Left ventricle myocardium superior (tissue), 1 donor: Measurements from ENCODE around the gene SOHLH2. TPM values are rescaled to one million over a fixed set of nuclear protein-coding genes. Genes with fewer than 3 reads are reported as not detected.

Source experiments
- ATAC-seq: fragments of 200-7000 bp; cut with Tn5 transposase; one replicate; pipeline ENCODE4 v1.9.1; 2020; ENCODE audit warnings: mild to moderate bottlenecking, moderate library complexity
- DNase-seq: peaks from one replicate; pipeline ENCODE4 v3.0.0-alpha.2; 2020
- intact Hi-C: fragments of 100-400 bp; cut with micrococcal nuclease; formaldehyde crosslinking; loops from one replicate; pipeline ENCODE4 v1.11.0; 2022
- long read RNA-seq: library from polyadenylated mRNA; unstranded; transcript quantifications from one replicate; pipeline ENCODE4 v2.0.0, GENCODE V29; 2021
- total RNA-seq: library from RNA; stranded (reverse); fragmentation: NEBNext Ultra II Directional; extraction: Animal tissue kit (Norgen Biotek cat#: 25700); gene quantifications from one replicate; pipeline ENCODE4 v1.2.1, GENCODE V29; 2021
- donor health status: DM: no; HTN: yes; CAD: no; lungs with severe emphysema.

SOHLH2 gene, protein sequence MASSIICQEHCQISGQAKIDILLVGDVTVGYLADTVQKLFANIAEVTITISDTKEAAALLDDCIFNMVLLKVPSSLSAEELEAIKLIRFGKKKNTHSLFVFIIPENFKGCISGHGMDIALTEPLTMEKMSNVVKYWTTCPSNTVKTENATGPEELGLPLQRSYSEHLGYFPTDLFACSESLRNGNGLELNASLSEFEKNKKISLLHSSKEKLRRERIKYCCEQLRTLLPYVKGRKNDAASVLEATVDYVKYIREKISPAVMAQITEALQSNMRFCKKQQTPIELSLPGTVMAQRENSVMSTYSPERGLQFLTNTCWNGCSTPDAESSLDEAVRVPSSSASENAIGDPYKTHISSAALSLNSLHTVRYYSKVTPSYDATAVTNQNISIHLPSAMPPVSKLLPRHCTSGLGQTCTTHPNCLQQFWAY
- not detected for total RNA-seq
- long read RNA-seq: 0 reads

DNA sequence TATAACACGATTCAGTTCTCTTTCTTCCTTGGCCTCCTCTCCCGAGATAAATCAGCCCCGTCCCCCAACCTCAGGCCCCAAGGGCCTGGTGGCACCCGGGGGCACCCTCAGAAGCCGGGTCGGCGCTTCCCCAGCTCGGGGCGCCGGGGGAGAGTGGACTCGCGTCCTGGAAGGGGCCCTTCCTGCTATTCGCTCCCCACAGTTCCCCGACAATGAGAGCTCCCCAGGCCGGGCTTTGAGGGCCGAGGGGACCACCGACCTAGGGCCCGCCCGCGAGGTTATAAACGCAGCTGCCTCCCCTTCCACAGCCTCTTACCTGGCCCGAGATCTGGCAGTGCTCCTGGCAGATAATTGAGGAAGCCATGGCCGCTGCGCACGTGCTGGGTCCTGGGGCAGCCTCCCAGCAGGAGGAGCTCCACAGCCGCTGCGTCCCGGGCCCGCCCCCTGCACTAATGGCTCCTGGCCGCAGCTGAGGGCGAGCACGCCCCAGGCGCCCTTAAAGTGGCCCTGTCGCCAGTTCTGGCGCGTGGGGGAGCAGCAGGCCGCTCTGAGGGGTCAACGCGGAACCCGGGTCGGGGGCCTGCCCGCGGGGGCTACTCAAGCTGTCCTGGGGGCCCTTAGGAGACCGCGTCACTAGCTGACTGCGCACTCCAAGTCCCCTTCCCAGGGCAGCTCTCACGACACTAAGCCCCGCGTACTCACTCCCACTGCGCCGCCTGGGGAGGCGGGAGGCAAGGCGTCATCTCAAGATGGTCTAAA lies at the start of gene SOHLH2:
Gene SOHLH2, minus strand, starts transcription at position 394 of the 759 bp plus-strand sequence. Its CDS starts 30 bp downstream, at position 364.
- ATAC-seq (no peak), DNase-seq (peak; percentile 20)
- intact Hi-C loops: no loop called here

DNA sequence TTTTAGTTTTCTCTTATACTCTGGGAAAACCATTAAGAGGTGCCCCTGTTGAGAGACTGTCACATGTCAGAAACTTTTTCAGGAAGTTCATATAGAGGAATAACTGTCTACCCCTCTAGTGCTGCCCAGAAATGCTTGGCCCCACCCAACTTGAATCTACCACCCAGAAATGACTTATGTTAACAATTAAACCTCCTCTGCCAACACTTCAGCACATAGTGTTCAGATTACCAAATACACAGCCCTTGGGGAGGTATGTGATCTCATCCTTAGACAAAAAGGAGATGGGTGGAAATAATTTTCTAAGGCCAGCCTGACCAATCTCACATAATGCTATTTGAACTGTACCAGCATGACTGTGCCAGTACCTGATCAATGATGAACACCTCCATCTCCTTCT lies 47.6 kb upstream of the SOHLH2 start:
- peak; percentile 33 for ATAC-seq
- DNase-seq: no peak
- intact Hi-C loops: no loop called here

DNA sequence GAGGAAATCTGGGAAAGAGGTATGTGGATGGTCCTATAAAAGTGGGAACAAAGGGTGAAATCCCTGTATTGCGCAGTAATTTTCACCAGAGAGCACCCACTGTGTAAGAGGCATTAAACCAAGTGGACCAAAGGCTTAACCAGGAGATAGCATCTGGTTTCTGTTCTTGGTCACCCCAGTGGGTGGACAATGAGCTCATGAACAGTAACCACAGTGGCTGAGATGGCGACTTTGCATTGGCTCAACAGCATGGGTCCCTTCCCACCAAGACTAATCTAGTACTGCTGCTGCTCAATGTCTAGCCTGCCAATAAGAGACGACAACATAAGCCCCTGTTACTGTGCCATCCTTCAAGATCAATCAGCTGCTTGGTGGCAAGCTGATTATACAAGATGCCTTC lies 46.7 kb upstream of the SOHLH2 start:
- DNase-seq (no peak), ATAC-seq (no peak)
- intact Hi-C loops: no loop called here

DNA sequence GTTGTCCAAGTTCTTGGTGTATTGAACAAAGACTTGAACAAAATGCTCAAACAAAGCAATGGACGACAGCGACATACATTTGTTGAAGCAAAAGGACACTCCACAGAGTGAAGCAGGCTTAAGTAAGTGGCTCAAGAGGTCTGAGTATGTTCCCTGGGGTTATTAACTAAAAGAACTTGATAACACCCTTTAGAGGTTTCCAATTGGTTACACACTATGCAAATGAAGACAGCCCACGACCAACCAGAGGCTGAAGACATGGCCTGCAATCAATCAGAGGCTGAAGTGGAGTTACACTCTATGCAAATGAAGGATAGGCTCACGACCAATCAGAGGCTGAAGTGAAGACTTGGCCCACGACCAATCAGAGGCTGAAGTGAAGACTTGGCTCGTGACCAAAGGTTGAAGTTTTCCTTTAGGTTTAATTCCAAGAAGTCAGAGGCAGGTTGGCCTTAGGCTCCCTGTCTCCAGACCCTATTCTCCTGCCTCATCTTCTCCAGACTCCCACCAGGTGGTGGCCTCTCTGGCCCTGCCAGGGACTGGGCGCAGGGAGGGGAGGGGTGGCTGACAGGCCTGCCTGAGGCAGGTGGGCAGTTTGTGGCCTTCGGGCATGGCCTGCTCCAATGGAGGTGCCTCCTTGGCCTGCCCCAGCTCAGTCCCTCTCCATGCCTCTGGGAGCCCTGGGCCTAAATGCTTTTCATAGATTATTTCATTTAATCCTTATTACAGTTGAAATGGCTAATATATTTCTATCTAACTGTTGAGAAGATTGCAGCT lies 45.2 kb upstream of the SOHLH2 start:
- intact Hi-C loops: no loop called here
- DNase-seq: no peak
- ATAC-seq: no peak

DNA sequence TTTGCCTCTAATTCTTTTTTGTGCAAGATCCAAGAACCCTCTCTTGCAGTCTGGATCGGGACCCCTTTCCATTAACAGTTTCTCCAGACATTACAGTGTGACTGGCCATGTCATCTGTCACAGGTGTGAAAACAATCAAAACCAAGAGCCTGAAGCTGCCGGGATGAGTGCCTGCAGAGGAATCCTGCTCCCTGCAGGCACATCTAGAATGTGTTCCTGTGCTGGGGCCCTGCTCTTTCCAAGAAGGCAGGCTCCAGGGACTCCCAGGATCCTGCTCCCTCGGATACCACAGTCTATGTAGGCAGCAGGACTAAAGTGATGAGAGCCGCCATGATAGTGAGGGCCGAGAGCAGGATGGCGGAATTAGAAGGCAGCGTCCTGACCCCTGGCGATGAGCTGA lies 44.5 kb upstream of the SOHLH2 start:
- ATAC-seq (no peak), DNase-seq (no peak)
- intact Hi-C loops: no loop called here

DNA sequence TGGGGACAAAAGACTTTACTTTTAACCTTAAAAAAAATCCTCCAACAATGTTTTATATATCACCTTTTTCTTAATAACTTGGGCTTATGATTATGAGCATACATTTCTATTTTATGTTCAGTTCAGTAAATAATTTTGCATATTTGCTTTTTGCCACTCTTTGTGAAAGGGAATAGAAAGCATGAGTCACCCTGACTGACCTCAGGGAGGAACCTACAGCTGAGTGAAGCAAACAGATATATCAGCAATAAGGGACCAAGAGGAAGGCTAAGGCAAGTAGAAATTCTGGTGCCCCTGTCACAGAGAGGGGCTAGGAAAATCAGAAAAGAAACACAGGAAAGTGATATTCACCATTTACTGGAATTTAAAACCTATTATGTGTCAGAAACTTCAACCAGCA lies 37.2 kb upstream of the SOHLH2 start:
- DNase-seq (no peak), ATAC-seq (no peak)
- intact Hi-C loops: no loop called here

DNA sequence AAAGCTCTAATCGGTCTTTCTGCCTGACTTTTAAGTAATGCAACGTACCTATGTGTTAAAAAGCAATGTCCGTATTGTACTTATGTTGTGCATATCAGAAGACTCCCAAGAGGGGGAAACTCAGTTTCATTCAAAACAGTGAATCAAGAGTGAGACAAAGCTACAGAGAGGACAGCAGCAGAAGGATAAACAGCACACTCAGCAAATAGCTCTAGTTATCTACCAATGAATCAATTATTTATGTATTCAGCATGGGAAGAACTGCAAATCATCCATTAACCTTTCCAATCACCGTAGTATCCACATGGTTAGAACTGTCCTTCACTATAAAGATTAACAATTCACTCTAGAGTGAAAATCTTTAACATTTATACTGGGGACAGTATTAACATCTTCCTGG lies 36.7 kb upstream of the SOHLH2 start:
- intact Hi-C loops: no loop called here
- ATAC-seq: no peak
- no peak for DNase-seq

DNA sequence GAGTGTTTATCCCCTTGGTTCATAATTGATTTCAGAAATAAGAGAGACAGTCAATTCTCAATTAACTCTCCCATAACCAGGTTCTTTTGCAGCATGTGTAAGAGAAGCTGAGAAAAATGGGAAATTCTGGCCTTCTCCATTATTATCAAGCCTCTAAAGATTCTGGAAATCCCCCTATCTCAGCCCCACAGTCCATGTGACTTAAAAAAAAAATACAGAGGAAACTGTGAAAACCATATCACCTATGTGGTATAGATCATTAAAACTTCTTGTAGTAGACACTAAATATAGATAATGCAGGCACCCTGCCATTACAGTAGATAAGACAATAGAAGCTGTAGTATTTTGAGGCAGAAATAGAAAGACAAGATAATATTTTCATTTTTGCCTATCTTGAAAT lies 34.3 kb upstream of the SOHLH2 start:
- intact Hi-C loops: no loop called here
- no peak for ATAC-seq
- no peak for DNase-seq

DNA sequence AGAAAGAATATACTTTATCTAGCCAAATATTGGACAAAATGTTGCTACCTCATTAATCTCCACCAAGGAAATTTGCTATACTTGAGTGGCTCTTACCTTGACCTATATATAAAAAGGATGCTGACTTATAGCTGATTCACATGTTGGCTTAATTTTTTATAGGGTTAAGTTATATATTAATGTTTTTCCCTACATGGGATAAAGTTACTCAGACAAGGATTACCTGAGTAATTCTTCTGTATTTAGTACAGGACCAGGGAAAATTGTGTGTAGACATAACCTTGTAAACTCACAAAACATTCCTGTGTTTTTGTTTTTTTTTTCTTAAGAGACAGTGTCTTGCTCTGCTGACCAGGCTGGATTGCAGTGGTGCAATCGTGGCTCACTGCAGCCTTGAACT lies 30.6 kb upstream of the SOHLH2 start:
- intact Hi-C loops: no loop called here
- no peak for DNase-seq
- ATAC-seq: no peak

DNA sequence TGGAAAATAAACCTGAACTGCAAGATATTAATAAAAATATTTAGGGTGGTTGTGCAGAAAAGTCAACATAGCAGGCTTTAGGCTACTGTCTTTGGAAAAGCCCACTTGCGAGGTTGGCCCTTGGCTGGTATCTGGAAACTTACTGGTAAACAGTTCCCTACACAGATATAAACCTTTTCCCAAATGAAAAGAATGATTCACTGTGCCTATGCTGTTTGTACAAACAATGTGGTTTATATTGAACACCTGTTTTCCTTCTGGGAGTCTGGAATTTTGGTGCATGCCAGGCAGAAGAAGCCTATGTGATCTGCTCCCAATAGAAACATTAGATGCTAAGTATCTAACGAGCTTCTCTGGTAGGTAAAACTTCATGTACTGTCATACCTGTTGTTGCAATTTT lies 29.7 kb upstream of the SOHLH2 start:
- intact Hi-C loops: no loop called here
- DNase-seq: no peak
- ATAC-seq: no peak

DNA sequence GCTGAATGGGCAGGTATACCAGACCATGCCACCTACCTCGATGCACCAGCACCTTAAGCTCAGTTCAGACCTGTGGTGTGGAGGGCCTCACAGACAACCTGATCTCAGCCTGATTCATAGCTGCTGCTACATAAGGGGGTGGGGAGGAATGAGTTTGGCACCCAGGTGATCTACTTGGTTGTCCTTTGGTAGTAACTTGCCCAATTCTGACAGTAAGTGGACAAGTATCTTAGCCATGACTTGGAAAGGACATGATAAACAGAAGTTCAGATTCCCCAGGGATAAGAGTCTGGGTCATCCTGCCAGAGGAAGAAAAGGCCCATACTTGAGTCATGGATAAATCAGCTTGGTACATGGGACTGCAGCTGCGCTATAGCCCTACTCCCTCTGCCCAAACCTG lies 28.4 kb upstream of the SOHLH2 start:
- ATAC-seq (no peak), DNase-seq (no peak)
- intact Hi-C loops: no loop called here

DNA sequence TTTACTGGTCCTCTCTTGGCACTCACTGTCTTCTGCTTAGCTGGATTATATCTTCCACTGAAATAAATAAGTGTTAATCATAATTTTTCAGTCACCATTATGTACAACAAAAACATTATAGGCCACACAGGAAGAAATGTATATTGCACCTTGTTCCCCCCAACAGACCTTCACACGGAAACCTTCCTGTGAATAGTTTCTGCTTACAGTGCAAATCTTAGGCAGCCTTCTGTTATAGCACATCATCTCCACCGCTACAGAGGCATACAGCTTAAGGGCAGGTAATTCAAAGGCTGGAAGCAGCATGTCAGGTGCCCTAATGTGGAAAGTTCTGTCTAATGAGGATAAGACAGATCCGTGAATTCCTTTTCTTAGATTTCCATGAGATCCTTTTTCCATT lies 16.9 kb upstream of the SOHLH2 start:
- intact Hi-C loops: no loop called here
- ATAC-seq: no peak
- DNase-seq: no peak

DNA sequence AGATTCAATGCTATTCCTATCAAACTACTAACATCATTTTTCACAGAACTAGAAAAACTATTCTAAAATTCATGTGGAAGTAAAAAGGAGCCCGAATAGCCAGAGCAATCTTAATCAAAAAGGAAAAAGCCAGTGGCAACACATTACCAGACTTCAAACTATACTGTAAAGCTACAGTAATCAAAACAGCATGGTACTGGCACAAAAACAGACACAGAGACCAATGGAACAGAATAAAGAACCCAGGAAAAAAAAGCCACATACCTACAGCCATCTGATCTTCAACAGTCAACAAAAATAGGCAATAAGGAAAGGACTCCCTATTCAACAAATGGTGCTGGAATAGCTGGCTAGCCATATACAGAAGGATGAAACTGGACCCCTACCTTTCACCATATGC lies 10.4 kb upstream of the SOHLH2 start:
- intact Hi-C loops: no loop called here
- ATAC-seq (no peak), DNase-seq (no peak)

DNA sequence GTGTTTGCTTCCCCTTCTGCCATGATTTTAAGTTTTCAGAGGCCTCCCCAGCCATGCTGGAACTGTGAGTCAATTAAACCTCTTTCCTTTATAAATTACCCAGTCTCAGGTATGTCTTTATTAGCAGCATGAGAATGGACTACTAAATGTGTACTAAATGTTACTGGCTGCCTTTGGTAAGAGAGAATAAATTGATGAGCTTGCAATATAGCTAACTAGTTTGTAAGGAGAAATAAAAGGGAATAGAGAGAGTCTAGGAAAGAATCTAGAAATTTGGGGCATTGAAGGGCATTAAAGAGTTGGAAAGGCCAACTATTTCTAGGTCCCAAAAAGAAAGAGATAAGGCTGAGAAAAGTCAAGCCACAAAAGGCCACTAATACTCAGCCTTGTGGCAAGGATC lies 5.5 kb upstream of the SOHLH2 start:
- ATAC-seq (no peak), DNase-seq (no peak)
- intact Hi-C loops: no loop called here

DNA sequence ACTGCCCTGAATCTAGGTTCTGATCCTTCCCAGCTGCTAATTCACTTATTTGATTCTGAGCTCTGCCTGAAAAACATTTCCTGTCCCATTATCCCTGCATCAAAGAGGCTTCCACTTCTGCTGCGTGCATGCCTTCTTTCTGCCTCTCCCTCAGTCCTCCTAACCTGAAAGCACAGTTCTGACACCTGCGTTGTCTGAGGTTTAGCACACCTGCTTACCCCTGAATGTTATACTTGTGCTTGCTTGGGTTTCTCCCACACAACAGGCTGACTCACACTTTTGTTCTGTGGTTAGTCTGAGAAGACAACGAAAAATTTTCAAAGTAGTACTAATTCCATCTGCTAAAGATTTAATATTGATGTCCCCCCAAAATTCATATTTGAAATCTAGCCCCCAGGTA lies 3.1 kb upstream of the SOHLH2 start:
- DNase-seq (no peak), ATAC-seq (no peak)
- intact Hi-C loops: no loop called here

DNA sequence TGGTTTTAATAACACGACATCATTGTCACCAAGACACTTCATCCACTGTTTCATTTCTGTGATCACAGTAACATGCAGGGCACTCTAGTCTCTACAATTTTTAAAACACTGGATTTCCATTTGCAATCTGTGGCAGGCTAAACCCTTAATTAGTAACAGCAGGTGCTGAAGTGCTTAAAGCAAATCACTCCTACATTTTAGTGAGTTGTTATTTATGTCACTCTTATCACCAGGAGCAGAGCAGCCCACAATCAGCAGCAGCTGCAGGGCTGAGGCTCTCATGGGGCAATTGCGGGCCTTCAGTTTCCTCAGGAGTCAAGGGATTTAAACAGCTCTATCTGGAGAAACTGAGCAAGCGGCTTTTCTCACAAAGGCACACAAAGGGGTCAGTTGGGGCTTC lies 1.6 kb downstream of the SOHLH2 start:
- ATAC-seq (no peak), DNase-seq (no peak)
- intact Hi-C loops: no loop called here

DNA sequence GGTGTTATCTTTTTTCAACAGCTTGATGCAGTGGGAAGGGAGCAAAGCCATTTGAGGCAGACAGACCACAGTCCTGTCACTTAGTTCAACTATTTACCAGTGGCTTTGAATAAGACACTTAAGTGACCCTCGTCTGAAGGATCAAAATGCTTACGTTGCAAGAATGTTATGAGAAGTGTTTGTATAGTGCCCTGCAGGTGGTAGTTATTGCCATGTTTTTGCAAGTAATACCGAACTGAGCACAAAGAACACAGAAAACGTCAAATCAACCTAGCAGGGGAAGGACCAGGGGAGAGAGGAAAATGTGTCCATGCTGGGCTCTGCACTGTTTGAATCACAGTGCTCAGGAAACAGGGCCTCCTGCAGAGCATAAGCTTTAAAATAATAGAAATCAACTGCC lies 2.8 kb downstream of the SOHLH2 start:
- intact Hi-C loops: no loop called here
- ATAC-seq (no peak), DNase-seq (no peak)

DNA sequence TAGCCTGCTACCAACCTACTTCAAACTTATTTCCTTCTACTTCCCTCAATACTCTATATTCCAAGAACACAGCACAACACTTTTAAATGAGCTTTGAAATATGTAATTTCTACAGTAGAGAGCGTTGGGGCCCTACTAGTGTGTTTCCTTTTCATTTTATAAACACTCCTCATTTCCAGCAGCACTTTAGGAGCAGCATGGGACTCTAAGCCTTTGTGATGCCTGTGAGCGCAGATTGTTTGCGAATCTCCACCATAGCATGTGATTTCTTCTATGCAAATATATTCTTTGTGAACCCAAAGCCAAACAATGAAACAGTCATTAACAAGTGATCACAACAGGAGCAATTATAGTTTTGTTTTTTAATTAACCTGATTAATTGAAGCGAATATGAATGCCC lies 3.6 kb downstream of the SOHLH2 start:
- no peak for DNase-seq
- intact Hi-C loops: no loop called here
- no peak for ATAC-seq

DNA sequence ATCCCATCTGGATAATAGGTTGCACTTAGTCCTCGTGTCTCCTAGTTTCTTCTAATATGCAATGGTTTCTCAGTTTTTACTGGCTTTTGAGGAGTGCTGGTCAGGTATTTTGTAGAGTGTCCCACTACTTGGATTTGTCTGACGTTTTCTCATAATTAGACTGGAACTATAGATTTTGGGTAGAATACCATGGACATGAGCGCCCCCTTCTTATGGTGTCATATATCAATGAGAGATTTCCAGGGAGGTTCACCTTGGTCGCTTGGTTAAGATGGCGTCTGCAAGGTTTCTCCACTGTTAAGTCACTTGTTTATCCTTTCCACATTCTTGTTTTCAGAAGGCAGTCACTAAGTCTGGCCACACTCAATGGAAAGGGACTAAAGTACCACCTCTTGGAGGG lies 6.7 kb downstream of the SOHLH2 start:
- DNase-seq: no peak
- intact Hi-C loops: no loop called here
- ATAC-seq: no peak

DNA sequence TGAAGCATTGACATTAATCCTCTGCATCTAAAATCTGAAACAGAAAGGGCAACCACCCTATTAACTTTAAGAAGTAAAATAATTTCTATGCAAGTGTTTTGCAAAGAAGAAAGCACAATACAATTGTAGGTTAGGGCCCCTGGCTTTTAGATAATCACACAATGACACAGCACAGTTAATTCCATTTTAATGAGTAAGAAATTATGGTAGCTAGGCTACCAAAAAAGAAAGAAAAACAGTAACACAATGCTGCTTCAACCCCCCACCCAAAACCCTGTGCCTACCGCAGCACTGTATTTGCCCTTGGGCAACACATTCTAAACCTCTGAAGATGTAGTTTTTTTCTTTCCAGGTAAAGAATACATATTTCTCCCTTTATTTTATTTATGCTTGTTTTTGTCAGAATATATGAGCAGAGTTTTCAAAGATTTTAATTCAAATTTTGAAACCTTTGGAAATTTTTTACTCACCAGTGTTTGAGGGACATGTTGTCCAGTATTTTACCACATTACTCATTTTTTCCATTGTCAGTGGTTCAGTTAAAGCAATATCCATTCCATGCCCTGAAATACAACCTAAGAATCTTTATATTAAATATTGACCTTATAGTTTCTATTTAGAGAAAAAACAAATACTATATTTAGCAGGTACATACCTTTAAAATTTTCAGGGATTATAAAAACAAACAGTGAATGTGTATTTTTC lies 21.1 kb downstream of the SOHLH2 start:
- no peak for ATAC-seq
- intact Hi-C loops: no loop called here
- no peak for DNase-seq
